K562 (cell line): ENCODE data around the gene CCDC85C.

Experiments used
- CC2D1A ChIP-seq: fragments of 450-650 bp; IDR thresholded peaks from 2 replicates; pipeline ENCODE4 v1.6.1; 2017; ENCODE audit warnings: mild to moderate bottlenecking
- CEBPB ChIP-seq: fragments of 450-650 bp; IDR thresholded peaks from 2 replicates; pipeline ENCODE4 v1.6.1; 2016; ENCODE audit warnings: missing genetic modification characterization, missing compliant biosample characterization
- CHD4 ChIP-seq: fragments of 200-600 bp; sonication (generic); IDR thresholded peaks from 3 replicates; pipeline ENCODE4 v1.6.1; 2012; ENCODE audit warnings: low read depth, mild to moderate bottlenecking, mixed read lengths, low read length, inconsistent platforms; ENCODE audit not compliant: insufficient read depth, insufficient replicate concordance, poor library complexity, severe bottlenecking
- EZH2 ChIP-seq: IDR thresholded peaks from 2 replicates; pipeline ENCODE4 v1.6.1; 2012; ENCODE audit warnings: low read depth, mild to moderate bottlenecking, inconsistent platforms, low read length, borderline replicate concordance
- GABPA ChIP-seq: fragments of 200-800 bp; sonication (Bioruptor generic); conservative IDR thresholded peaks from 2 replicates; pipeline ENCODE4 v1.6.1; 2016; ENCODE audit warnings: low read depth, missing genetic modification characterization, missing compliant biosample characterization
- KLF16 ChIP-seq: IDR thresholded peaks from 2 replicates; pipeline ENCODE4 v1.6.1; 2016; ENCODE audit warnings: antibody characterized with exemption
- PHTF2 ChIP-seq: fragments of 250-450 bp; sonication (Bioruptor Pico); IDR thresholded peaks from 2 replicates; pipeline ENCODE4 v1.5.0; 2021; ENCODE audit warnings: mild to moderate bottlenecking
- RAD51 ChIP-seq: fragments of 450-650 bp; IDR thresholded peaks from 2 replicates; pipeline ENCODE4 v1.7.1; 2016; ENCODE audit warnings: low read depth, mild to moderate bottlenecking, borderline replicate concordance
- STAG1 ChIP-seq: sonication (generic); formaldehyde crosslinking; IDR thresholded peaks from 2 replicates; pipeline ENCODE4 v1.5.0; 2020; ENCODE audit warnings: missing genetic modification reagents, borderline replicate concordance
- TF ChIP-seq, protein P1 (sequence below), 3 experiments: IDR thresholded peaks in 2 of 3; conservative IDR thresholded peaks in 1 of 3; 2 replicates each; pipeline ENCODE4 v1.5.1; 2011 to 2012; ENCODE audit warnings: low read length in 3 of 3, mild to moderate bottlenecking in 3 of 3, control low read depth in 2 of 3, improper control_type of control experiment in 1 of 3, inconsistent platforms in 1 of 3, low read depth in 1 of 3, mixed read lengths in 1 of 3, moderate library complexity in 1 of 3; ENCODE audit not compliant: insufficient read depth in 2 of 3

DNA sequence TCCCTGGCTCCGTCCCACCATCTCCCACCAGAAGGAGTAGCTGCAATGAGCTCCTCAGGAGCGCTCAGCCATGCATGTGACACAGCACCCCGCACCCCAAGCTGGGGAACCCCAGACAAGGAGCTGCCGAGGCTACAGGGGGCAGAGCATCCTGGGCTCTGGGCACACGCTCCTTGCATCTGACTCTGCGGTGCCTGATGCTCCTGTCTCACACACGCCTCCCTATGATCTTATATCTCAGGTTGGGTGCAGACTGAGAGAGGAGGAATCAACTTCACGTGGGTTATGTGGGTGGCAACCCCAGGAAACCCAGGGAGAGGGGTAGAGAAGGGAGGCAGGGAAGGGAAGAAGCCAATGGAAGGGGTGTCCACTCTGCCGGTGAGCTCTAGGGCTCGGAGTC lies 62.8 kb downstream of the CCDC85C start:
- no peak for TF ChIP-seq PHTF2 (CRISPR knock-in tag)
- TF ChIP-seq KLF16, result no peak
- no peak for TF ChIP-seq EZH2
- no peak for TF ChIP-seq GABPA
- no peak for TF ChIP-seq CC2D1A
- TF ChIP-seq RAD51, result no peak
- TF ChIP-seq CEBPB (tag), result no peak
- TF ChIP-seq STAG1, result no peak
- TF ChIP-seq CHD4, result no peak
- TF ChIP-seq, protein P1, sequence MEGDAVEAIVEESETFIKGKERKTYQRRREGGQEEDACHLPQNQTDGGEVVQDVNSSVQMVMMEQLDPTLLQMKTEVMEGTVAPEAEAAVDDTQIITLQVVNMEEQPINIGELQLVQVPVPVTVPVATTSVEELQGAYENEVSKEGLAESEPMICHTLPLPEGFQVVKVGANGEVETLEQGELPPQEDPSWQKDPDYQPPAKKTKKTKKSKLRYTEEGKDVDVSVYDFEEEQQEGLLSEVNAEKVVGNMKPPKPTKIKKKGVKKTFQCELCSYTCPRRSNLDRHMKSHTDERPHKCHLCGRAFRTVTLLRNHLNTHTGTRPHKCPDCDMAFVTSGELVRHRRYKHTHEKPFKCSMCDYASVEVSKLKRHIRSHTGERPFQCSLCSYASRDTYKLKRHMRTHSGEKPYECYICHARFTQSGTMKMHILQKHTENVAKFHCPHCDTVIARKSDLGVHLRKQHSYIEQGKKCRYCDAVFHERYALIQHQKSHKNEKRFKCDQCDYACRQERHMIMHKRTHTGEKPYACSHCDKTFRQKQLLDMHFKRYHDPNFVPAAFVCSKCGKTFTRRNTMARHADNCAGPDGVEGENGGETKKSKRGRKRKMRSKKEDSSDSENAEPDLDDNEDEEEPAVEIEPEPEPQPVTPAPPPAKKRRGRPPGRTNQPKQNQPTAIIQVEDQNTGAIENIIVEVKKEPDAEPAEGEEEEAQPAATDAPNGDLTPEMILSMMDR (IDR thresholded peaks at IDR 0.05 in 2 of 3, conservative IDR thresholded peaks at IDR 0.05 in 1 of 3; ENCODE audit: insufficient read depth in 2 of 3, low read depth in 1 of 3, low read length in 3 of 3), result no peak
